Neural crest cell (in vitro differentiated cells): ENCODE results near the gene NCCRP1. TPM values are rescaled to one million over a fixed set of nuclear protein-coding genes. Genes with fewer than 3 reads are reported as not detected.

Source experiments
- DNase-seq: peaks from one replicate; pipeline ENCODE4 v3.0.0; 2021; ENCODE audit warnings: low read depth, mixed read lengths, low spot score
- H3K27ac Mint-ChIP-seq: one replicate; pipeline ENCODE4 v1.8.0; 2021; ENCODE audit warnings: mild to moderate bottlenecking, mixed read lengths; ENCODE audit not compliant: unreplicated experiment
- H3K27me3 Mint-ChIP-seq: 2 replicates; pipeline ENCODE4 v1.8.0; 2021; ENCODE audit warnings: low read depth, mild to moderate bottlenecking, mixed read lengths
- H3K36me3 Mint-ChIP-seq: 2 replicates; pipeline ENCODE4 v1.8.0; 2021; ENCODE audit warnings: low read depth, mild to moderate bottlenecking, mixed read lengths
- H3K4me1 Mint-ChIP-seq: 2 replicates; pipeline ENCODE4 v1.8.0; 2021; ENCODE audit warnings: mixed read lengths
- H3K4me3 Mint-ChIP-seq: one replicate; pipeline ENCODE4 v1.8.0; 2021; ENCODE audit warnings: mild to moderate bottlenecking, mixed read lengths
- H3K9me3 Mint-ChIP-seq: 2 replicates; pipeline ENCODE4 v1.8.0; 2021; ENCODE audit warnings: mixed read lengths
- total RNA-seq: library from RNA; stranded (reverse); gene quantifications from 2 replicates; pipeline ENCODE4 v1.2.1, GENCODE V29; 2021
- TF ChIP-seq, protein P1 (sequence below): fragments of 200-600 bp; sonication (generic); conservative IDR thresholded peaks from 2 replicates; pipeline ENCODE4 v1.5.0; 2021; ENCODE audit warnings: antibody characterized with exemption, mild to moderate bottlenecking

NCCRP1 gene
- total RNA-seq, 1 donor from 2014 or later, result not detected

DNA sequence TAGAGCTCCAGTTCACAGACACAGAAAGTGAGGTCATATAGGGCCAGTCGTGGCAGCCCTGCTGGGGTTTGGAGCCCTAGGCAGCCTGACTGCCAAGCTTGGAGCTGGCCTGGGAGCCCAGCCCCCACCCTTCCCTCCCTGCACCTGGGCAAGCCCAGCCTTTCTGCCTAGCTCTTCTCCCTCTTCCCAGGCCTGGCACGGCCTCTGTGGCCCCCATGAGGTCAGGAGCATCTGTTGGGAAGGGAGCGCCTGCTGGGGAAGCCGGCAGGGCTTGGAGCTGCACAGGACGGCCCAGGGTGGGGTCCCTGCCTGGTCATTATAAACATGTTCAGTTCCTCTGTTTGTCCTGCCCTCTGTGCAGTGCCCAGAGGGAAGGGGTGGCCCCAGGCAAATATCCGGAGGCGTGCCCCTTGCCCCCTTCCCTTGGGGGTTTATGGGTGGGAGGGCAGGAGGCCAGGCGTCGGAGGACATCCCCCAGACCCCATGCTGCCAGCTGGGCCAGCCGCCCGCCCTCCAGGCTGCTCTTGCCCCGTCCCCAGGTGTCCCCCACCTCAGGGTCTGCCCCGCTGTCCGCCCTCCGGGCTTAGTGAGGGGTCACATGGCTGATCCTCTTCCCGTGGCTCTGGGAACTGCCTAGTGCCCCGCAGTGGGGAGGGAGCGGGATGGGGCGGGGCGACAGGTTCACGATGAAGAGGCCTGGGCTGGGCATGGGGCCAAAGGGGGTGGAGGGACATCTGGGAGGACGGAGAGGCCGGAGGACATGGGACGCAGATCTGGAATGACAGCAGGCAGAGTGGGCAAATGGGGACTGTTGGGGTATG, 30.0 kb upstream of the NCCRP1 start:
- H3K9me3 Mint-ChIP-seq, result no peaks in the 10 kb centered on the region
- no peaks in the 10 kb centered on the region for H3K27me3 Mint-ChIP-seq
- no peaks in the 10 kb centered on the region for H3K36me3 Mint-ChIP-seq
- peaks cover 10% of the 10 kb centered on the region for H3K4me1 Mint-ChIP-seq
- TF ChIP-seq, protein P1, sequence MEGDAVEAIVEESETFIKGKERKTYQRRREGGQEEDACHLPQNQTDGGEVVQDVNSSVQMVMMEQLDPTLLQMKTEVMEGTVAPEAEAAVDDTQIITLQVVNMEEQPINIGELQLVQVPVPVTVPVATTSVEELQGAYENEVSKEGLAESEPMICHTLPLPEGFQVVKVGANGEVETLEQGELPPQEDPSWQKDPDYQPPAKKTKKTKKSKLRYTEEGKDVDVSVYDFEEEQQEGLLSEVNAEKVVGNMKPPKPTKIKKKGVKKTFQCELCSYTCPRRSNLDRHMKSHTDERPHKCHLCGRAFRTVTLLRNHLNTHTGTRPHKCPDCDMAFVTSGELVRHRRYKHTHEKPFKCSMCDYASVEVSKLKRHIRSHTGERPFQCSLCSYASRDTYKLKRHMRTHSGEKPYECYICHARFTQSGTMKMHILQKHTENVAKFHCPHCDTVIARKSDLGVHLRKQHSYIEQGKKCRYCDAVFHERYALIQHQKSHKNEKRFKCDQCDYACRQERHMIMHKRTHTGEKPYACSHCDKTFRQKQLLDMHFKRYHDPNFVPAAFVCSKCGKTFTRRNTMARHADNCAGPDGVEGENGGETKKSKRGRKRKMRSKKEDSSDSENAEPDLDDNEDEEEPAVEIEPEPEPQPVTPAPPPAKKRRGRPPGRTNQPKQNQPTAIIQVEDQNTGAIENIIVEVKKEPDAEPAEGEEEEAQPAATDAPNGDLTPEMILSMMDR, result no peak
- DNase-seq, result no peak
- H3K27ac Mint-ChIP-seq, result no peak overlapping the region
- H3K4me3 Mint-ChIP-seq, result no peak overlapping the region

DNA sequence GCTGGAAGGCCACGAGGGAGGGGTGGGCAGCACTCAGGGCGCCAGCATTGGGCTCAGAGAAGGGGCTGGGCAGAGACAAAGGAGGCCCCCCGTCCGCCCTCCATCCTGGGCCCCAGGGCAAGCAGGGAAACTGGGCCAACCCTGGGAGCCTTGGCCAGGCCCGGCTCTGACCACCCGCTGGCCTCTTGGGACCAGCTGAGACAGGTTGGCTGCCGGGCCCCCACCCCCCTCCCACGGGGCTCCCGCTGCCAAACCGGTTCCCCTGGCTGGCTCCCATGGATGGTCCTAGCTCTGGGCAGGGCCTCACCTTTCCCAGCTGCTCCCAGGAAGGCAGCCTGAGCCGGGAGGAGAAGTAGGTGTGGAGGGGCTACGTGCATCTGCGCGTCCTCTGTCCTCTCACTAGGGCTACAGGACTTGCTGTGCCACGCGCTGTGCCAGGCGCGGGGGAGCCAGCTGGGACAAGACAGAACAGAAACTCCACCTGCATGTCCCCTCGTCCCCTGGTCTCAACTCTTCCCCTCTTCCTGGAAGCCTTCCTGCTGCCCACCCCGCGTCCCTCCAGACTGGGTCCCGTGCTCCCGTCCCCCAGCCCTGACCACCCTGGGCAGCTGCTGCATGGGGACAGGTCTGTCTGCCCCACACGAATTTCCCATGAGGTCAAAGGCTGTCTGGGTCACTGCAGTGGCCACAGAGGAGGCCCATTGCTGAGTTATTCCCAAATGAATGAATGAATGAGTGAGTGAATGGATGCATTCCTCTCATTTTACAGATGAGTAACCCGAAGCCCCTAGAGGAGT, 29.1 kb upstream of the NCCRP1 start:
- Mint-ChIP-seq H3K4me3 (no peak overlapping the region), H3K36me3 (no peaks in the 10 kb centered on the region), H3K27ac (no peak overlapping the region), H3K9me3 (no peaks in the 10 kb centered on the region), H3K27me3 (no peaks in the 10 kb centered on the region), H3K4me1 (peaks cover 7% of the 10 kb centered on the region)
- no peak for DNase-seq
- TF ChIP-seq, protein P1, result no peak

DNA sequence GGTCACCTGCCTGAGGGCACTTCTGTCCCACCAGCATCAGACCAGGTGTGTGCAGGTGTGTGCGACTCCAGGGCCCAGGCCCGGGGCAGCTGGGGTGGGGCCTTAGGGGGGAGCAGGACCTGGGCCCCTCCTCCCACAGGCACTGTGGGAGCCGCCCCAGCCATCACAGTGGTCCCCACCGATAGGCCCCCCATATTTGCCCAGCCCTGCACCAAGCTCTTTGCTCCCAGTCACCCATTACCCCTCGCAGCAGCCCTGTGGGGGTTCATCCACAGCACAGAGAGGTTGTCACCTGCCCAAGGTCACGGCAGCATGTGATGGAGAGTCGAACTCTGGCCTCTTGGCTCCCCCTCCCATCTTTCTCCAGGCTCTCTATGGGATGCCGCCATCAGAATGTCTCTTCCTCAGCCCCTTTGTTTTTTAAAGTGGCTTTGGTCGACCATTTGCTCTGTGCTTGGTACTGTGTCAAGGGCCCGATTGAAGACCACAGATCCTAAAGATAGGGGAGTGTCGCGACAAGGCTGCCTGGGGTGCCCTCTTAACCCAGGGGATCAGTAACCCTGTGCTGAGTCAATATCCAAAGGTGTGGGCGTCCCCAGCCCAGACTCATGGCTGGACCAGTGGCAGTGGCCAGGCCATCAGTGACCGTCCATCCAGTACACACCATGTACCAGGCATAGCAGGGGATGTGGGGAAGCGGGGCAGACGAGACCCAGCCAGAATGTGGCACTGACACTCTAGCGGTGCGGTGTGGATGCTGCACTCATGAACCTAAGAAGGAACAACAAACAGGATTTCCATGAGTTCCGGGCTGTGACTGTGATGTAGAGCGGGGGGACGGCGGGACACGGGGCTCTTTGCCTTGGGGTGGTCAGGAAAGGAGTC, 28.3 kb upstream of the NCCRP1 start:
- Mint-ChIP-seq H3K27me3 (no peaks in the 10 kb centered on the region), H3K27ac (peak overlapping the region; percentile 84)
- TF ChIP-seq, protein P1, result no peak

DNA sequence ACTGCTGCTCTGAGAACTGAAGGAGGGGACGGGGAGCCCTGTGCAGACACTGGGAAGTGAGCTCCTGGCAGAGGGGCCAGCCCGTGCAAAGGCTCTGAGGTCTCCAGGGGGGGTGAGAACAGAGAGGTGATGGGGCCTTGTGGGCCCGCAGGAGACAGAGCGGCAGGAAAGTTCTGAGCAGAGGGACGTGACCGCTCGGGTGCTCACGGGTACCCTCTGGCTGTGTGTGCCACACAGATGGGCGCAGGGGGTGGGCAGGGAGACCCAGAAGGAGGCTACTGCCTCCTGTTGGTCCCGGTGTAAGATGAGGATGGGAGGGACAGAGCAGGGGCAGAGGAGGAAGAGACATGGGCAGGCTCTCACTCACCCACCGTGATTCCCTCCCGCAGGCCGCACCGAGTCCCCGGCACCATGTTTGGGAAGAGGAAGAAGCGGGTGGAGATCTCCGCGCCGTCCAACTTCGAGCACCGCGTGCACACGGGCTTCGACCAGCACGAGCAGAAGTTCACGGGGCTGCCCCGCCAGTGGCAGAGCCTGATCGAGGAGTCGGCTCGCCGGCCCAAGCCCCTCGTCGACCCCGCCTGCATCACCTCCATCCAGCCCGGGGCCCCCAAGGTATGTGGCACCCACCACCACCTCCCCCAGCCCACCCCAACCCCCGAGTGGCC, 27.5 kb upstream of the NCCRP1 start:
- no peak for DNase-seq
- H3K36me3 Mint-ChIP-seq, result no peaks in the 10 kb centered on the region
- peak overlapping the region; percentile 84 for H3K27ac Mint-ChIP-seq
- H3K4me3 Mint-ChIP-seq, result peak overlapping the region; percentile 22
- TF ChIP-seq, protein P1, result no peak
- no peaks in the 10 kb centered on the region for H3K4me1 Mint-ChIP-seq
- H3K27me3 Mint-ChIP-seq, result no peaks in the 10 kb centered on the region
- H3K9me3 Mint-ChIP-seq, result no peaks in the 10 kb centered on the region

More for the DNA sequence above, 28.3 kb upstream of the NCCRP1 start:
- no peak for DNase-seq
- Mint-ChIP-seq H3K36me3 (no peaks in the 10 kb centered on the region), H3K4me1 (peaks cover under 1% of the 10 kb centered on the region), H3K4me3 (peak overlapping the region; percentile 22), H3K9me3 (no peaks in the 10 kb centered on the region)
